Progenitor cell of endocrine pancreas (in vitro differentiated cells): ENCODE measurements around the gene DEDD2. TPM values are rescaled to one million over a fixed set of nuclear protein-coding genes. Genes with fewer than 3 reads are reported as not detected.

Experiments used
- DNase-seq: peaks from one replicate; pipeline ENCODE4 v3.0.0; 2021; ENCODE audit warnings: low spot score; ENCODE audit not compliant: unreplicated experiment
- H3K27ac Mint-ChIP-seq: 2 replicates; pipeline ENCODE4 v1.8.0; 2021; ENCODE audit warnings: mild to moderate bottlenecking, moderate library complexity, mixed read lengths
- H3K27me3 Mint-ChIP-seq: 2 replicates; pipeline ENCODE4 v1.8.0; 2021; ENCODE audit warnings: mixed read lengths
- H3K36me3 Mint-ChIP-seq: 2 replicates; pipeline ENCODE4 v1.8.0; 2022; ENCODE audit warnings: mixed read lengths; ENCODE audit not compliant: insufficient read depth
- H3K4me1 Mint-ChIP-seq: 2 replicates; pipeline ENCODE4 v1.8.0; 2021; ENCODE audit warnings: low read depth, mixed read lengths
- H3K4me3 Mint-ChIP-seq: 2 replicates; pipeline ENCODE4 v1.8.0; 2021; ENCODE audit warnings: low read depth, mild to moderate bottlenecking, moderate library complexity, mixed read lengths
- H3K9me3 Mint-ChIP-seq: 2 replicates; pipeline ENCODE4 v1.8.0; 2021; ENCODE audit warnings: low read depth, mixed read lengths
- total RNA-seq: library from RNA; stranded (reverse); gene quantifications from 2 replicates; pipeline ENCODE4 v1.2.1, GENCODE V29; 2021
- TF ChIP-seq, protein P1 (sequence below): fragments of 200-600 bp; sonication (generic); IDR thresholded peaks from one replicate; pipeline ENCODE4 v1.5.0; 2021; ENCODE audit warnings: antibody characterized with exemption, mild to moderate bottlenecking; ENCODE audit not compliant: unreplicated experiment

DEDD2 gene
- total RNA-seq, 1 donor from 2014 or later: 38.3 TPM

DNA sequence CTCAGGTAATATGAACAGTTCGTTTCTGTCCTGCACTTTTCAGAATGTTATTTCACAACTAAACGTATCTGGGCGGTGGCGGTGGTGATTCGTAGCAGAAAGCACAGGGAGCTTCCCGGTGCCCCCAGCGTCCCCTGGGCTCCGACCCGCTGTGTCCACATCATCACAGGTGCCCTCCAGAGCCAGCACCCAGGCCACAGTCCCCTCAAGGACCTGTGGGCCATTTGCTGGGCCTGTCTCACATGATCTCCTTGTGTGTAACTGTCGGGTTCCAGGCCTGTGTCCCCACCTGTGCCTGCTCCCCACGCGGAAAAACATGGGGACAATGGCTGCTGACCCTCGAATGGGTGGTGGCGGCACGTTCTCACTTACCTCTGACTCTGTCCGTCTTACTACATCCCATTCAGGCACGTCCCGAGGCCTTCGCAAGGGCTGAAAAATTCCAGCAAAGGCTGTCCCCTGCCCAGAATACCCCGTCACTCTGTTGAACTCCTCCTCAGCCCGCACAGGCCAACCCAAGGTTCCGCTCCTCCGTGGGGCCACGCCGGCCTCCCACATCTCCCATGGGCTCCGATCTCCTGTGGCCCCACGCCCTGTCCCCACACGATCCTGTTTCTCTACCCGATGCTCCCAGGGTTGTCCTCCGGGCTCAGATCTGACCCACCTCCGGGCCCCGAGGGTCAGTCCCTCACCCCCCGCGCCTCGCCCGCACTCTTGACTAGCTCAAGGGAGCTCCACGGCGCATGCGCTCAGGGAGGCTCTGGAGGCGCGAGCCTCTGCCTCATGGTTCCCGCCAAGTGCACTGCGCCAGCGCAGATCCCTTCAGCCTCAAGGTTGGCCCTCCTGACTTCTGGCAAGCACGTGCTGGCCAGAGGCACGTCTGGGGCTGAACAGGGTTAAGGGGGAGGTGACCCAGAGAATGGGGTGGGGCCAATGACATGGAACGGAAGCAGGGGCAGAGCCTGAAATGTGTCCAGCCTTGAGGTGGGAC lies 21.2 kb downstream of the DEDD2 start:
- TF ChIP-seq, protein P1, sequence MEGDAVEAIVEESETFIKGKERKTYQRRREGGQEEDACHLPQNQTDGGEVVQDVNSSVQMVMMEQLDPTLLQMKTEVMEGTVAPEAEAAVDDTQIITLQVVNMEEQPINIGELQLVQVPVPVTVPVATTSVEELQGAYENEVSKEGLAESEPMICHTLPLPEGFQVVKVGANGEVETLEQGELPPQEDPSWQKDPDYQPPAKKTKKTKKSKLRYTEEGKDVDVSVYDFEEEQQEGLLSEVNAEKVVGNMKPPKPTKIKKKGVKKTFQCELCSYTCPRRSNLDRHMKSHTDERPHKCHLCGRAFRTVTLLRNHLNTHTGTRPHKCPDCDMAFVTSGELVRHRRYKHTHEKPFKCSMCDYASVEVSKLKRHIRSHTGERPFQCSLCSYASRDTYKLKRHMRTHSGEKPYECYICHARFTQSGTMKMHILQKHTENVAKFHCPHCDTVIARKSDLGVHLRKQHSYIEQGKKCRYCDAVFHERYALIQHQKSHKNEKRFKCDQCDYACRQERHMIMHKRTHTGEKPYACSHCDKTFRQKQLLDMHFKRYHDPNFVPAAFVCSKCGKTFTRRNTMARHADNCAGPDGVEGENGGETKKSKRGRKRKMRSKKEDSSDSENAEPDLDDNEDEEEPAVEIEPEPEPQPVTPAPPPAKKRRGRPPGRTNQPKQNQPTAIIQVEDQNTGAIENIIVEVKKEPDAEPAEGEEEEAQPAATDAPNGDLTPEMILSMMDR: no peak
- Mint-ChIP-seq H3K4me1 (no peaks in the 10 kb centered on the region), H3K36me3 (peaks cover 20% of the 10 kb centered on the region), H3K27ac (no peak overlapping the region), H3K9me3 (no peaks in the 10 kb centered on the region), H3K27me3 (peaks cover 14% of the 10 kb centered on the region), H3K4me3 (no peak overlapping the region)
- DNase-seq: no peak

DNA sequence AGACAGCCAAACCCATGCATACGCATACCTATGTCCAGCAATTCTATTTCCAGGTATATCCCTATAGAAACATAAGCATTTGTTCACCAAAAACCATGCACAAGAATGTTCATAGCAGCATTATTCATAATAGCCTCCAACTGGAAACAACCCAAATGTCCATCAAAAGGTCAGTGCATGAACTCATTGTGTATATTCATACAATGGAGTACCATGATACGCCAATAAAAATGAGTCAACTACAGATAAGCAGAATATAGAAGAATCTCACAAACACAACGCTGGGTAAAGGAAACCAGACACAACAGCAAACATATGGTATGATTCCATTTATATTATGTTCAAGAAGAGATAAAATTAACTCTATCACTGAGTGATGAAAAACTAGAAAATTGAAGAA lies 23.8 kb downstream of the DEDD2 start:
- H3K27ac Mint-ChIP-seq: no peak overlapping the region
- H3K9me3 Mint-ChIP-seq: no peaks in the 10 kb centered on the region
- TF ChIP-seq, protein P1: no peak
- peaks cover 9% of the 10 kb centered on the region for H3K36me3 Mint-ChIP-seq
- H3K27me3 Mint-ChIP-seq: peaks cover 30% of the 10 kb centered on the region
- DNase-seq: no peak
- H3K4me1 Mint-ChIP-seq: no peaks in the 10 kb centered on the region
- no peak overlapping the region for H3K4me3 Mint-ChIP-seq

DNA sequence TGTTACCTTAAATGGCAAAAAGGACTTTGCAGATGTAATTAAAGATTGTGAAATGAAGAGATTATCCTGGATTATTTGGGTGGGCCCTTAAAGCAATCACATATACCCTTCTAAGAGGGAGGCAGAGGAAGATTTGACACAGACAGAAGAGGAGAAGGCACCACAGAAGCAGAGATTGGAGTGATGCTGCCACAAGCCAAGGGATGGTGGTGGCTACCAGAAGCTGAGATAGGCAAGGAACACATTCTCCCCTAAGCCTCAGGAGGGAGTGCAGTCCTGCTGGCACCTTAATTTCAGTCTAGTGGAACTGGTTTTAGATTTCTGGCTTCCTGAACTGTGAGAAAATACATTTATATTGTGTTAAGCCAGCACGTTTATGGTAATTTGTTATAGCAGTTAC lies 24.2 kb downstream of the DEDD2 start:
- no peak overlapping the region for H3K27ac Mint-ChIP-seq

DNA sequence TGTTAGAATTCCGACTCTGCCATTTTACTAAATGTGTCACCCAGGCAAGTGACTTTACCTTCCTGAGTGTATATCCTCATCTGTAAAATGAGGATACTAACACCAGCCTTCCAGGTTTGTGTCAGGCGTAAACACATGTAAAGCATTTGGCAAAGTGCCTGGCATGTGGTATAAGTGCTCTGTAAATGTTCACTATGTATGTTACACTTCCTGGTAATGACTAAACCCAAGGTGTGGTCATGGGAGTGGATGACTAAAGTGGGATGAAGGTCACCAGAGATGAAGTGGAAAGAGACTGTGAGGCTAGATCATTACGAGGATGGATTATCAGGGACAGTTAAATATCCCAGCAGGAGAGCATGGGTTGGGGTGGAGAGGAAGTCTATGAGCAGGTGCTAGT lies 25.6 kb downstream of the DEDD2 start:
- Mint-ChIP-seq H3K27ac (no peak overlapping the region), H3K4me3 (no peak overlapping the region), H3K27me3 (peaks cover 32% of the 10 kb centered on the region), H3K36me3 (peaks cover 3% of the 10 kb centered on the region), H3K9me3 (no peaks in the 10 kb centered on the region), H3K4me1 (no peaks in the 10 kb centered on the region)
- DNase-seq: no peak
- TF ChIP-seq, protein P1: no peak

More for the DNA sequence above, 24.2 kb downstream of the DEDD2 start:
- H3K9me3 Mint-ChIP-seq: no peaks in the 10 kb centered on the region
- TF ChIP-seq, protein P1: no peak
- no peaks in the 10 kb centered on the region for H3K4me1 Mint-ChIP-seq
- H3K36me3 Mint-ChIP-seq: peaks cover 7% of the 10 kb centered on the region
- H3K4me3 Mint-ChIP-seq: no peak overlapping the region
- no peak for DNase-seq
- peaks cover 30% of the 10 kb centered on the region for H3K27me3 Mint-ChIP-seq

DNA sequence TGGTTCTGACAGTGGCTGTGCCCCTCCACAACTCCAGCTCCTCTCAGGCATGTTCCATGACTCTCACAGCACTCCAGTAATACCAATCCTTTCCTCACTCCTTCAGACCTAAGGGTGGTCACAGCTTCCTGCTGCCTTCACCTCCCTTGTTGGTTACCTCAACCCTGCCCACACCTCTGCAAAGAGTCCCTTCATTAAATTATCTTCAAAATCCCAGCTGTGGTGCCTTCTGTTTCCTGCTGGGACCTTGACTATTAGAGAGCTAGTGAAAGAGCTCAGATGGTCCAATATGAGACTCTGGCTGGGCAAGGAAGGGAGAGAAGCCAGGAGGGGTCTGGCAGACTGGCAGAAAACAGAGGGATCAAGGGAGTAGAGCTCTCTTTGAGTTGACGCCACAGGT lies 26.1 kb downstream of the DEDD2 start:
- Mint-ChIP-seq H3K4me1 (no peaks in the 10 kb centered on the region), H3K27me3 (peaks cover 37% of the 10 kb centered on the region), H3K36me3 (peaks cover 2% of the 10 kb centered on the region), H3K9me3 (no peaks in the 10 kb centered on the region), H3K4me3 (no peak overlapping the region), H3K27ac (no peak overlapping the region)
- TF ChIP-seq, protein P1: no peak
- DNase-seq: no peak
